Measurements from ENCODE around the gene PEPD.

Gene PEPD

DNA sequence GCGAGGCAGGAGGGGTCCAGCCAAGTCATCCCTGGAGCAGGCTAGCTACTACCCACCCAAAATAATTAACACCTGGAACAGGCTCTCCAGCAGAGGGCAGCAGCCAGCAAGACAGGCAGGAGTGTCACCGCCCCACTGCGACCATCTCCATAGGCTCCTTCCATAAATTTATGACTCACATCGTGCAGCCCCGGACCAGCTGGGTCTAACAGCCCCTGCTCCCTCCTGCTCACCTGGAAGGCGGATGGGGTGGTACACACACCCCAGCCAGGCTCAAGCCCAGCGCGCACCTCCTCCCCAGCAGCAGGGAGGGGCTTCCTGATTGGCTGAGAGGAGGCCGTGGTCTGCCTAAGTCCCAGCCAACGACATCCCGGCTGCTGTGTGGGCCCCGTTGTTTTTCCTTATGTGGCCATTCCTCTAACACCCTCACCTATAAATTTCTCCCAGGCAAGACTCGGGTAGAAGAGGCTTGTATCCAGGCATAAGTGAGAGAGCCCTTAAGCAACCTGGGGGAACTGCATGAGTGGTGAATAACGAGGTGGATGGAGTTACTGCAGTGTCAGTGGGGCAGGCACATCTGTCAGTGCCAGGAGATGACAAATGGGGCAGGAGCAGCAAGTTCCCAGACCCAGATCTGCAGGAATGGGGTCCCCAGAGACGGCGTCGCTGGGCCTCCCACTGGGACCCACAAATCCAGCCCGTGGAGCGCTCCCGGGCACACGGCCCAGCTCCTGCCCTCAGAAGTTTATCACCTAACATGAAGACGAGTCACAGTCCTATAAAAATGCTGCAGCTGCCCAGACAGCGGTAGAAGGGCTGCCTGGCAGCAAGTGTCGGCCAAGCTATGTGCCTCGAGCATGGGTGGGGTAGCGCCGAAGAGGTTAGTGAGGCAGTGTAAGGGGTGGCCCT is 105.0 kb downstream of the PEPD start:
- no peak overlapping the region for H3K27ac ChIP-seq
- TF ChIP-seq, protein P1, sequence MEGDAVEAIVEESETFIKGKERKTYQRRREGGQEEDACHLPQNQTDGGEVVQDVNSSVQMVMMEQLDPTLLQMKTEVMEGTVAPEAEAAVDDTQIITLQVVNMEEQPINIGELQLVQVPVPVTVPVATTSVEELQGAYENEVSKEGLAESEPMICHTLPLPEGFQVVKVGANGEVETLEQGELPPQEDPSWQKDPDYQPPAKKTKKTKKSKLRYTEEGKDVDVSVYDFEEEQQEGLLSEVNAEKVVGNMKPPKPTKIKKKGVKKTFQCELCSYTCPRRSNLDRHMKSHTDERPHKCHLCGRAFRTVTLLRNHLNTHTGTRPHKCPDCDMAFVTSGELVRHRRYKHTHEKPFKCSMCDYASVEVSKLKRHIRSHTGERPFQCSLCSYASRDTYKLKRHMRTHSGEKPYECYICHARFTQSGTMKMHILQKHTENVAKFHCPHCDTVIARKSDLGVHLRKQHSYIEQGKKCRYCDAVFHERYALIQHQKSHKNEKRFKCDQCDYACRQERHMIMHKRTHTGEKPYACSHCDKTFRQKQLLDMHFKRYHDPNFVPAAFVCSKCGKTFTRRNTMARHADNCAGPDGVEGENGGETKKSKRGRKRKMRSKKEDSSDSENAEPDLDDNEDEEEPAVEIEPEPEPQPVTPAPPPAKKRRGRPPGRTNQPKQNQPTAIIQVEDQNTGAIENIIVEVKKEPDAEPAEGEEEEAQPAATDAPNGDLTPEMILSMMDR (IDR thresholded peaks at IDR 0.05): peak; percentile 92
- no peak for TF ChIP-seq ZFX (IDR thresholded peaks at IDR 0.05; ENCODE audit: borderline replicate concordance)

DNA sequence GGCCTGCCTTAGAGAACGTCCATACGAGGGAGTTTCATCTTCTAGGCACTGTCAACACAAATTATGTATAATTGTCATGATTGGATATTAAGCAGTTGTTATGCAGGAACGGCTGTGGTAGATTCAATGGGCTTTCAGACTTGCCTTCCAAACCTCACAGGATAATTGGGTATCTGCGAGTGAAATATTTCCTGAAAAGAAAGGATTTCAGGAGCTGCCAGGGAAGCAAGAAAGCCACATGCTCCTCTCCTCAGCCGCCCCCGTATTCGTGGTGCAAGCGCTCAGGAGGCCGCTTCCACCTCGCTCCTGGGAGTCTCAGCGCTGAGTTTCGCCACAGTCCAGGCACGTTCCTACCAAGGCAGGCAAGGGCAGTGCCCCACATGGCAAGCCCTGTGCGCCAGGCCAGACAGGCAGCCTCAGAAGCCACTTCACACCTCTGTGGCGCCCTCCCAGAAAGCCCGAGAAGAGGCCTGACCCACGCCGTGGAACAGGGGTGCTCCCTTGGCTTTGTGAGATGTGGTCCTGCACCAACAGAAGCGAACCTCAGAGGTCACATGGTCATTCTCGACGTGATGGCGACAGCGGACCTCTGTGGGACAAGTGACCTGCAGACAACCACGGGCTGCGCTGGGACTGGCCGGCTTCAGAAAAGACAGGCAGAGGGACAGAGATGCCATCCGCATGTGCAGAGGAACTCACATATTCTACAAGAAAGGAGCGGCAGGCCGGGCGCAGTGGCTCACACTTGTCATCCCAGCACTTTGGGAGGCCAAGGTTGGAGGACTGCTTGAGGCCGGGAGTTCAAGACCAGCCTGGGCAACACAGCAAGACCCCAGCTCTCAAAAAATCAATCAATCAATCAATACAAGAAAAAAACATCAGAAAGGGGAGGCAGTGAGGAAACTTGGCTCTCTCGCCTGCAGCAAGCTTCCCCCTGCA is 106.7 kb downstream of the PEPD start:
- TF ChIP-seq, protein P1 (IDR thresholded peaks at IDR 0.05): no peak
- no peak for TF ChIP-seq ZFX (IDR thresholded peaks at IDR 0.05; ENCODE audit: borderline replicate concordance)

DNA sequence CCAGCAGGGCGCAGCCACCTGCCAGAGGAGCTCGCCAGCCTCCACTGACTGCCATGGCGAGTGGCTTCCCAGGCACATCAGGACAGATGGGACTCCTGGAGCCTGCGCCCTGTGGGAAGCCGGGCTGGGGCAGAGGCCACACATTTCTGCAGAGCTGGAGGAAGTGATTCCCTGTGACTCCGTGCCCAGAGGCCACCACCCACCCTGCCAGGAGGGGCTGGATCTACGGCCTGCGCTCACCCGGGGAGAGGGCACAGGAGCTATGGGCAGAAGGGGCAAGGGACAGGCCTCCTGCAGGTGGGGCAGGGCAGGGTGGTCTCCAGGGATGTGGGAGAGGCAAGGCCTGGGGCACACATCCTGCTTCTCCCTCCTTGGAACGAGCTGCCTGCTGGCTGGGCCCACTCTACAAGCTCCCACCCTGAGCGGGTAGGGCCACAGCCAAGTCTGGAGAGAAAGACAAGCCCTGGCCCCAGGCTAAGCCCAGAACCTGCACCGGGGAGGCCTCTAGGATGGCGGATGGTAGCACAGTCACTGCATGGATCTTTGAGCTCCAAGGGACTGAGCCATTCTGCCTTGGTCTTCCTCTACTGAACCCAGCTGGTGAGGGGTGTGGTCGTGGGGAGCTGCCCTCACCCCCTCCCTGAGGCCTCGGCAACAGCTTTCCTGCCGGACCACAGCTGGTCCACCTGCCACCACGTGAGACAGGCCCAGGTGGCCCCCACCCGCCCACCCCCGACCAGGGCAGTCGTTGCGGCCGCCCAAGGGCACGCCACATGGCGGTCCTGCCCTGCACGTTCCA is 107.5 kb downstream of the PEPD start:
- H3K27ac ChIP-seq: no peak overlapping the region
- TF ChIP-seq ZFX (IDR thresholded peaks at IDR 0.05; ENCODE audit: borderline replicate concordance): no peak
- TF ChIP-seq, protein P1 (IDR thresholded peaks at IDR 0.05): no peak

More for the DNA sequence above, 106.7 kb downstream of the PEPD start:
- H3K27ac ChIP-seq: no peak overlapping the region

DNA sequence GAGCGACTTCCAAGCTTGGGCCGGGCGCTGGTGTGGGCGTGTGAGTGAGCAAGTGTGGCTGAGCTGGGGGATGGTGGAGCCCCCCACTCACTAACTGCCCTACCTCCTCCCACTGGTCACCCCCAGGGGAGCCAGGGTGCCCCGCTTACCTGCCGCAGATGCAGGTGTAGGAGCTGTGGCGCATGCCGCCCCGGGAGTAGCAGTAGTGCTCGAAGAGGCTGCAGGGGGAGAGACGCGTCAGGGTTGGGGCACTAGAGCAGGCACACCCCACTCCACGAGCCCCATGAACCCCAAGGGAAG is 108.2 kb downstream of the PEPD start:
- TF ChIP-seq ZFX (IDR thresholded peaks at IDR 0.05; ENCODE audit: borderline replicate concordance): no peak
- TF ChIP-seq, protein P1 (IDR thresholded peaks at IDR 0.05): no peak
- no peak overlapping the region for H3K27ac ChIP-seq

GRCh38 chr19:33412601-33413425 is 108.8 kb downstream of the PEPD start:
- no peak overlapping the region for H3K27ac ChIP-seq
- no peak for TF ChIP-seq ZFX (IDR thresholded peaks at IDR 0.05; ENCODE audit: borderline replicate concordance)
- TF ChIP-seq, protein P1 (IDR thresholded peaks at IDR 0.05): no peak

GRCh38 chr19:33411621-33412180 is 109.9 kb downstream of the PEPD start:
- H3K27ac ChIP-seq: no peak overlapping the region
- TF ChIP-seq, protein P1 (IDR thresholded peaks at IDR 0.05): no peak
- TF ChIP-seq ZFX (IDR thresholded peaks at IDR 0.05; ENCODE audit: borderline replicate concordance): no peak
